CD4-positive, alpha-beta T cell (primary cell): ENCODE measurements around the gene ARHGAP31. TPM values are rescaled to one million over a fixed set of nuclear protein-coding genes. Genes with fewer than 3 reads are reported as not detected.

ENCODE experiments used
- ATAC-seq: fragments of 200-7000 bp; cut with Tn5 transposase; one replicate; pipeline ENCODE4 v1.10.0; 2022; ENCODE audit warnings: mild to moderate bottlenecking; ENCODE audit not compliant: poor library complexity
- CTCF ChIA-PET: fragments of 350-600 bp; sonication (Branson Sonifier 250); formaldehyde crosslinking; loops from one replicate; lab custom pipeline; 2021; ENCODE audit warnings: antibody characterized with exemption, inconsistent platforms; lab: Charles Lee
- POLR2A ChIA-PET: fragments of 350-600 bp; sonication (Branson Sonifier 250); formaldehyde crosslinking; loops from one replicate; lab custom pipeline; 2021; ENCODE audit warnings: antibody characterized with exemption, inconsistent platforms; lab: Charles Lee
- DNase-seq, 14 experiments: peaks; one replicate each; pipeline ENCODE4 v3.0.0-alpha.2; 2013 to 2020; ENCODE audit warnings: mixed read lengths in 2 of 14
- H3K27ac ChIP-seq, 2 donors: one replicate each; pipeline versions ENCODE4 v1.5.1 to v1.7.0; 2013; ENCODE audit warnings: low read length in 2 of 2, low read depth in 1 of 2, mild to moderate bottlenecking in 1 of 2
- H3K27me3 ChIP-seq, 2 experiments: 1 replicate in 1 of 2; 2 replicates in 1 of 2; pipeline versions ENCODE4 v1.6.1 to v1.7.0; 2013; ENCODE audit warnings: low read length in 2 of 2, control low read depth in 1 of 2, mild to moderate bottlenecking in 1 of 2, moderate library complexity in 1 of 2; ENCODE audit not compliant: insufficient read depth in 2 of 2, control insufficient read depth in 1 of 2
- H3K36me3 ChIP-seq: one replicate; pipeline ENCODE4 v1.6.1; 2013; ENCODE audit warnings: low read length, control low read depth; ENCODE audit not compliant: insufficient read depth
- H3K4me1 ChIP-seq: one replicate; pipeline ENCODE4 v1.6.1; 2013; ENCODE audit warnings: low read length, control low read depth; ENCODE audit not compliant: insufficient read depth
- H3K4me3 ChIP-seq: one replicate; pipeline ENCODE4 v1.5.1; 2013; ENCODE audit warnings: mild to moderate bottlenecking, low read length, moderate library complexity
- H3K9me3 ChIP-seq, 2 experiments: 1 replicate in 1 of 2; 2 replicates in 1 of 2; pipeline versions ENCODE4 v1.6.1 to v1.7.0; 2013; ENCODE audit warnings: low read length in 2 of 2, mild to moderate bottlenecking in 2 of 2, control low read depth in 1 of 2, moderate library complexity in 1 of 2; ENCODE audit not compliant: control insufficient read depth in 1 of 2, insufficient read depth in 1 of 2
- H3K27ac Mint-ChIP-seq: one replicate; pipeline ENCODE4 v1.8.0; 2020; ENCODE audit warnings: mixed read lengths
- H3K27me3 Mint-ChIP-seq: one replicate; pipeline ENCODE4 v1.8.0; 2021; ENCODE audit warnings: mixed read lengths
- H3K36me3 Mint-ChIP-seq: one replicate; pipeline ENCODE4 v1.8.0; 2021; ENCODE audit warnings: low read depth, mixed read lengths
- H3K4me1 Mint-ChIP-seq: one replicate; pipeline ENCODE4 v1.8.0; 2021; ENCODE audit warnings: low read depth, mixed read lengths
- H3K4me3 Mint-ChIP-seq: one replicate; pipeline ENCODE4 v1.8.0; 2020; ENCODE audit warnings: mild to moderate bottlenecking, mixed read lengths
- H3K9me3 Mint-ChIP-seq: one replicate; pipeline ENCODE4 v1.8.0; 2020; ENCODE audit warnings: mixed read lengths
- intact Hi-C, 2 experiments: fragments of 100-400 bp; cut with DNase I in 1 of 2; cut with micrococcal nuclease in 1 of 2; formaldehyde crosslinking; loops; one replicate each; pipeline versions ENCODE4 v1.15.1 to v1.9.0; 2023 to 2025; cut with DNase I, micrococcal nuclease
- total RNA-seq, 174 experiments: library from RNA in 2 of 174; stranded (reverse) in 2 of 174; gene quantifications; one replicate each; pipeline ENCODE4 v1.2.3 and lab custom pipeline; 2021 to 2026
- TF ChIP-seq, protein P1 (sequence below): fragments of 200-600 bp; IDR thresholded peaks from one replicate; pipeline ENCODE4 v1.8.0; 2022; ENCODE audit warnings: antibody characterized with exemption, mild to moderate bottlenecking

The ARHGAP31 gene
- total RNA-seq, 2 experiments from 2014 or later, result 2.4 to 2.9 TPM

GRCh38 chr3:119469418-119470189, 175.4 kb downstream of the ARHGAP31 start:
- Histone ChIP-seq H3K9me3 (no peaks in the 10 kb centered on the region), H3K4me1 (peaks cover 28% of the 10 kb centered on the region), H3K27ac (peak overlapping the region; percentile 37 to 81), H3K27me3 (no peaks in the 10 kb centered on the region), H3K4me3 (peak overlapping the region; percentile 86), H3K36me3 (peaks cover 37% of the 10 kb centered on the region)
- peak overlapping the region; percentile 98 for H3K4me3 Mint-ChIP-seq
- no peaks in the 10 kb centered on the region for H3K27me3 Mint-ChIP-seq
- TF ChIP-seq, protein P1, sequence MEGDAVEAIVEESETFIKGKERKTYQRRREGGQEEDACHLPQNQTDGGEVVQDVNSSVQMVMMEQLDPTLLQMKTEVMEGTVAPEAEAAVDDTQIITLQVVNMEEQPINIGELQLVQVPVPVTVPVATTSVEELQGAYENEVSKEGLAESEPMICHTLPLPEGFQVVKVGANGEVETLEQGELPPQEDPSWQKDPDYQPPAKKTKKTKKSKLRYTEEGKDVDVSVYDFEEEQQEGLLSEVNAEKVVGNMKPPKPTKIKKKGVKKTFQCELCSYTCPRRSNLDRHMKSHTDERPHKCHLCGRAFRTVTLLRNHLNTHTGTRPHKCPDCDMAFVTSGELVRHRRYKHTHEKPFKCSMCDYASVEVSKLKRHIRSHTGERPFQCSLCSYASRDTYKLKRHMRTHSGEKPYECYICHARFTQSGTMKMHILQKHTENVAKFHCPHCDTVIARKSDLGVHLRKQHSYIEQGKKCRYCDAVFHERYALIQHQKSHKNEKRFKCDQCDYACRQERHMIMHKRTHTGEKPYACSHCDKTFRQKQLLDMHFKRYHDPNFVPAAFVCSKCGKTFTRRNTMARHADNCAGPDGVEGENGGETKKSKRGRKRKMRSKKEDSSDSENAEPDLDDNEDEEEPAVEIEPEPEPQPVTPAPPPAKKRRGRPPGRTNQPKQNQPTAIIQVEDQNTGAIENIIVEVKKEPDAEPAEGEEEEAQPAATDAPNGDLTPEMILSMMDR, result no peak
- CTCF ChIA-PET, result interaction anchor here (1.0 to 1.7 kb wide), 3 partner anchors 25 to 29 kb away, joined by 3 to 4 read pairs (median 3); partner anchors contain the start of gene TIMMDC1
- intact Hi-C loops, result loop anchor here (1.0 to 10.0 kb wide), 9 partner anchors 29 to 1275 kb away; partner anchors contain the start of genes ARHGAP31 (in 2 of the 2), GTF2E1 (in 2 of the 2), RABL3 (in 2 of the 2) and TIMMDC1 (in 2 of the 2)
- H3K27ac Mint-ChIP-seq, result peak overlapping the region; percentile 90
- POLR2A ChIA-PET, result interaction anchor here (1.5 to 2.5 kb wide), 4 partner anchors 28 to 626 kb away, joined by 3 to 47 read pairs (median 8); partner anchors contain the start of gene TIMMDC1
- peak in 3 of 14 experiments; percentile 21 to 32 (median 27) for DNase-seq
- H3K9me3 Mint-ChIP-seq, result no peaks in the 10 kb centered on the region
- peaks cover 29% of the 10 kb centered on the region for H3K4me1 Mint-ChIP-seq
- ATAC-seq, result no peak
- peaks cover 37% of the 10 kb centered on the region for H3K36me3 Mint-ChIP-seq

Other genes with a start within 250 kb of the ARHGAP31 start
- gene TEX55, start 148.2 kb upstream of the ARHGAP31 start, total RNA-seq, result not detected
- not detected for gene UPK1B, start 120.8 kb upstream of the ARHGAP31 start, total RNA-seq
- gene B4GALT4, start 53.5 kb upstream of the ARHGAP31 start, total RNA-seq, result 10 to 100 TPM; 26.2 to 29.5 TPM
- 10 to 100 TPM; 54.1 to 58.0 TPM for gene TMEM39A, start 169.2 kb downstream of the ARHGAP31 start, total RNA-seq
- gene POGLUT1, start 174.6 kb downstream of the ARHGAP31 start, total RNA-seq, result 10 to 100 TPM; 14.3 to 14.4 TPM
- gene TIMMDC1, start 204.2 kb downstream of the ARHGAP31 start, total RNA-seq, result 10 to 100 TPM; 14.4 to 18.3 TPM